Mesenchymal stem cell (in vitro differentiated cells and primary cell): ENCODE measurements around the gene POU2AF2.
A peak's percentile ranks its signal among the peaks of the same experiment; 100 is the strongest.

Source experiments
- DNase-seq: peaks from one replicate; pipeline ENCODE4 v3.0.0-alpha.2; 2013
- H2AFZ ChIP-seq: one replicate; pipeline ENCODE4 v1.6.1; 2013; ENCODE audit warnings: low read depth, mild to moderate bottlenecking, control low read depth, inconsistent platforms, low read length, moderate library complexity
- H2AK5ac ChIP-seq: 2 replicates; pipeline ENCODE4 v1.6.1; 2013; ENCODE audit warnings: low read length, moderate library complexity, mild to moderate bottlenecking, inconsistent platforms; ENCODE audit not compliant: severe bottlenecking
- H2BK120ac ChIP-seq: one replicate; pipeline ENCODE4 v1.6.1; 2013; ENCODE audit warnings: low read depth, mild to moderate bottlenecking, inconsistent platforms, low read length, moderate library complexity
- H2BK12ac ChIP-seq, 2 experiments: one replicate each; pipeline ENCODE4 v1.6.1; 2013; ENCODE audit warnings: inconsistent platforms in 2 of 2, low read length in 2 of 2, mild to moderate bottlenecking in 2 of 2, moderate library complexity in 2 of 2, control low read depth in 1 of 2
- H2BK15ac ChIP-seq: one replicate; pipeline ENCODE4 v1.6.1; 2013; ENCODE audit warnings: mild to moderate bottlenecking, low read depth, inconsistent platforms; ENCODE audit not compliant: poor library complexity, severe bottlenecking
- H2BK5ac ChIP-seq: 2 replicates; pipeline ENCODE4 v1.6.1; 2013; ENCODE audit warnings: low read depth, mild to moderate bottlenecking, low read length, control low read depth, inconsistent platforms; ENCODE audit not compliant: poor library complexity, severe bottlenecking
- H3K14ac ChIP-seq, 2 experiments: one replicate each; pipeline ENCODE4 v1.6.1; 2013; ENCODE audit warnings: inconsistent platforms in 2 of 2, low read length in 2 of 2, control low read depth in 1 of 2, mild to moderate bottlenecking in 1 of 2, moderate library complexity in 1 of 2
- H3K18ac ChIP-seq, 2 experiments: one replicate each; pipeline ENCODE4 v1.6.1; 2013; ENCODE audit warnings: inconsistent platforms in 2 of 2, low read length in 2 of 2, control low read depth in 1 of 2, low read depth in 1 of 2, mild to moderate bottlenecking in 1 of 2
- H3K23ac ChIP-seq, 2 experiments: one replicate each; pipeline ENCODE4 v1.6.1; 2013; ENCODE audit warnings: inconsistent platforms in 2 of 2, low read length in 2 of 2, mild to moderate bottlenecking in 2 of 2, moderate library complexity in 2 of 2, control low read depth in 1 of 2
- H3K27ac ChIP-seq: 2 replicates; pipeline ENCODE4 v1.5.1; 2013; ENCODE audit warnings: mild to moderate bottlenecking, moderate library complexity, low read length, control low read depth, inconsistent platforms; ENCODE audit not compliant: poor library complexity, severe bottlenecking
- H3K27me3 ChIP-seq, 2 experiments: 2 replicates each; pipeline versions ENCODE4 v1.6.1 to v1.7.0; 2013; ENCODE audit warnings: low read length in 2 of 2, mild to moderate bottlenecking in 2 of 2, moderate library complexity in 2 of 2, control low read depth in 1 of 2, inconsistent platforms in 1 of 2; ENCODE audit not compliant: control insufficient read depth in 1 of 2, insufficient read depth in 1 of 2
- H3K36me3 ChIP-seq, 2 experiments: 2 replicates each; pipeline versions ENCODE4 v1.6.1 to v1.7.0; 2013; ENCODE audit warnings: low read length in 2 of 2, control low read depth in 1 of 2, inconsistent platforms in 1 of 2, low read depth in 1 of 2, mild to moderate bottlenecking in 1 of 2; ENCODE audit not compliant: insufficient read depth in 2 of 2, control insufficient read depth in 1 of 2
- H3K4ac ChIP-seq, 2 experiments: one replicate each; pipeline ENCODE4 v1.6.1; 2013; ENCODE audit warnings: inconsistent platforms in 2 of 2, low read length in 2 of 2, mild to moderate bottlenecking in 2 of 2, moderate library complexity in 2 of 2, control low read depth in 1 of 2, low read depth in 1 of 2
- H3K4me1 ChIP-seq: 2 replicates; pipeline ENCODE4 v1.6.1; 2013; ENCODE audit warnings: low read depth, low read length, control low read depth; ENCODE audit not compliant: control insufficient read depth, insufficient read depth
- H3K4me2 ChIP-seq: 2 replicates; pipeline ENCODE4 v1.6.1; 2013; ENCODE audit warnings: low read length, mild to moderate bottlenecking, inconsistent platforms; ENCODE audit not compliant: poor library complexity, severe bottlenecking
- H3K4me3 ChIP-seq, 2 experiments: 2 replicates each; pipeline versions ENCODE4 v1.5.1 to v1.7.0; 2013; ENCODE audit warnings: low read length in 2 of 2, mild to moderate bottlenecking in 2 of 2, control low read depth in 1 of 2, low read depth in 1 of 2; ENCODE audit not compliant: insufficient read depth in 1 of 2
- H3K79me1 ChIP-seq: replicated peaks from 2 replicates; pipeline ENCODE4 v1.6.1; 2013; ENCODE audit warnings: mild to moderate bottlenecking, control low read depth, low read length, inconsistent platforms; ENCODE audit not compliant: poor library complexity, severe bottlenecking
- H3K9ac ChIP-seq: 2 replicates; pipeline ENCODE4 v1.7.0; 2013; ENCODE audit warnings: mild to moderate bottlenecking, low read length, moderate library complexity
- H3K9me3 ChIP-seq: 2 replicates; pipeline ENCODE4 v1.7.0; 2013; ENCODE audit warnings: mild to moderate bottlenecking, low read length; ENCODE audit not compliant: control insufficient read depth
- H4K8ac ChIP-seq: one replicate; pipeline ENCODE4 v1.6.1; 2013; ENCODE audit warnings: inconsistent platforms, mild to moderate bottlenecking, low read length, moderate library complexity
- H4K91ac ChIP-seq: one replicate; pipeline ENCODE4 v1.6.1; 2013; ENCODE audit warnings: mild to moderate bottlenecking, low read length, inconsistent platforms
- WGBS: methylation state at CpG from one replicate; pipeline ENCODE4 v1.1.7; 2013; ENCODE audit warnings: mixed read lengths; 5-methylcytosine and 5-hydroxymethylcytosine counted together

POU2AF2 gene

GRCh38 chr11:111225881-111226280, 19.6 kb upstream of the POU2AF2 start:
- no peak overlapping the region for H2AFZ ChIP-seq
- no peak overlapping the region for H3K18ac ChIP-seq
- H2BK5ac ChIP-seq: no peak overlapping the region
- H2BK120ac ChIP-seq: no peak overlapping the region
- H3K4me3 ChIP-seq: no peak overlapping the region
- H3K4me2 ChIP-seq: no peak overlapping the region
- H3K27ac ChIP-seq: no peak overlapping the region
- H3K14ac ChIP-seq: no peak overlapping the region
- H3K79me1 ChIP-seq: no peaks in the 10 kb centered on the region
- H4K8ac ChIP-seq: no peak overlapping the region
- no peak overlapping the region for H4K91ac ChIP-seq
- no peaks in the 10 kb centered on the region for H3K36me3 ChIP-seq
- H3K23ac ChIP-seq: no peak overlapping the region
- H2BK12ac ChIP-seq: no peak overlapping the region
- peaks cover 16% of the 10 kb centered on the region for H3K9me3 ChIP-seq
- H3K9ac ChIP-seq: no peak overlapping the region
- peaks cover 0 to 8% of the 10 kb centered on the region in 2 experiments for H3K27me3 ChIP-seq
- DNase-seq: no peak
- WGBS: 0% methylated on average over 1 of the region's 3 CpGs
- H3K4ac ChIP-seq: no peak overlapping the region
- H3K4me1 ChIP-seq: peaks cover 5% of the 10 kb centered on the region
- H2BK15ac ChIP-seq: no peak overlapping the region
- H2AK5ac ChIP-seq: no peak overlapping the region

- Histone ChIP-seq H3K36me3 (no peaks in the 10 kb centered on the region), H2BK12ac (no peak overlapping the region), H3K14ac (no peak overlapping the region), H3K23ac (no peak overlapping the region), H2BK15ac (no peak overlapping the region), H3K4me1 (peaks cover 3% of the 10 kb centered on the region), H3K18ac (no peak overlapping the region), H4K8ac (no peak overlapping the region), H3K27me3 (peaks cover 0 to 12% of the 10 kb centered on the region in 2 experiments), H3K4ac (no peak overlapping the region), H2BK120ac (no peak overlapping the region), H3K9ac (no peak overlapping the region), H4K91ac (no peak overlapping the region), H3K4me2 (no peak overlapping the region), H2BK5ac (no peak overlapping the region), H2AK5ac (no peak overlapping the region), H3K79me1 (no peaks in the 10 kb centered on the region), H3K4me3 (no peak overlapping the region), H2AFZ (no peak overlapping the region), H3K9me3 (peaks cover 12% of the 10 kb centered on the region), H3K27ac (no peak overlapping the region)
- no peak for DNase-seq
- WGBS: 82% methylated on average over 6 of the region's 6 CpGs
Observed at GRCh38 chr11:111229604-111230003, 15.9 kb upstream of the POU2AF2 start.

- Histone ChIP-seq H2BK5ac (no peak overlapping the region), H3K4me1 (peaks cover 3% of the 10 kb centered on the region), H4K91ac (peak overlapping the region; percentile 23), H3K9ac (peak overlapping the region; percentile 88), H3K27ac (no peak overlapping the region), H3K4me3 (no peak overlapping the region), H2BK15ac (no peak overlapping the region), H3K36me3 (no peaks in the 10 kb centered on the region), H3K4me2 (peak overlapping the region; percentile 1), H2BK120ac (no peak overlapping the region), H2AFZ (no peak overlapping the region), H2AK5ac (no peak overlapping the region), H2BK12ac (no peak overlapping the region), H3K9me3 (peaks cover 9% of the 10 kb centered on the region), H3K14ac (no peak overlapping the region), H3K79me1 (no peaks in the 10 kb centered on the region), H3K4ac (no peak overlapping the region), H3K18ac (no peak overlapping the region), H3K27me3 (peaks cover 0 to 12% of the 10 kb centered on the region in 2 experiments), H4K8ac (no peak overlapping the region), H3K23ac (no peak overlapping the region)
- WGBS: 46% methylated on average over 6 of the region's 6 CpGs
- DNase-seq: no peak
Observed at GRCh38 chr11:111230122-111230465, 15.4 kb upstream of the POU2AF2 start.

GRCh38 chr11:111231836-111232235, 13.7 kb upstream of the POU2AF2 start:
- H2BK12ac ChIP-seq: no peak overlapping the region

More at GRCh38 chr11:111231836-111232235, 13.7 kb upstream of the POU2AF2 start:
- no peak overlapping the region for H3K14ac ChIP-seq
- H3K18ac ChIP-seq: peak overlapping the region in 1 of 2 experiments; percentile 19
- H2BK5ac ChIP-seq: no peak overlapping the region
- H2BK15ac ChIP-seq: no peak overlapping the region
- no peak overlapping the region for H3K4me2 ChIP-seq
- WGBS: 62% methylated on average over 3 of the region's 3 CpGs
- peaks cover 0 to 12% of the 10 kb centered on the region in 2 experiments for H3K27me3 ChIP-seq
- H3K27ac ChIP-seq: no peak overlapping the region
- H3K4ac ChIP-seq: no peak overlapping the region
- H2AK5ac ChIP-seq: no peak overlapping the region
- no peak overlapping the region for H3K23ac ChIP-seq
- H3K36me3 ChIP-seq: no peaks in the 10 kb centered on the region
- no peak overlapping the region for H2BK120ac ChIP-seq
- no peak for DNase-seq
- H4K91ac ChIP-seq: no peak overlapping the region
- H3K4me3 ChIP-seq: no peak overlapping the region
- H3K9ac ChIP-seq: no peak overlapping the region
- H3K9me3 ChIP-seq: peaks cover 4% of the 10 kb centered on the region
- H3K4me1 ChIP-seq: peaks cover 3% of the 10 kb centered on the region
- no peaks in the 10 kb centered on the region for H3K79me1 ChIP-seq
- no peak overlapping the region for H4K8ac ChIP-seq
- H2AFZ ChIP-seq: no peak overlapping the region
